Right lung (tissue), 5 donors: ENCODE measurements around the gene ARRB1. TPM values are rescaled to one million over a fixed set of nuclear protein-coding genes. Genes with fewer than 3 reads are reported as not detected.
A peak's percentile ranks its signal among the peaks of the same experiment; 100 is the strongest.

Experiments used
- DNase-seq, 2 donors: peaks; one replicate each; pipeline ENCODE4 v3.0.0-alpha.2; 2013
- polyA plus RNA-seq, 5 donors: library from polyadenylated mRNA; unstranded; fragments of 120-200 nt; gene quantifications; one replicate each; pipeline versions ENCODE4 v1.2.1 to v1.2.3, GENCODE V29; 2013; ENCODE audit warnings: inconsistent platforms in 1 of 5, low replicate concordance in 1 of 5; ENCODE audit not compliant: insufficient read length in 5 of 5, insufficient read depth in 1 of 5

ARRB1 gene
- polyA plus RNA-seq, 5 donors = 40.5 to 62.8 (median 54.8) TPM

DNA sequence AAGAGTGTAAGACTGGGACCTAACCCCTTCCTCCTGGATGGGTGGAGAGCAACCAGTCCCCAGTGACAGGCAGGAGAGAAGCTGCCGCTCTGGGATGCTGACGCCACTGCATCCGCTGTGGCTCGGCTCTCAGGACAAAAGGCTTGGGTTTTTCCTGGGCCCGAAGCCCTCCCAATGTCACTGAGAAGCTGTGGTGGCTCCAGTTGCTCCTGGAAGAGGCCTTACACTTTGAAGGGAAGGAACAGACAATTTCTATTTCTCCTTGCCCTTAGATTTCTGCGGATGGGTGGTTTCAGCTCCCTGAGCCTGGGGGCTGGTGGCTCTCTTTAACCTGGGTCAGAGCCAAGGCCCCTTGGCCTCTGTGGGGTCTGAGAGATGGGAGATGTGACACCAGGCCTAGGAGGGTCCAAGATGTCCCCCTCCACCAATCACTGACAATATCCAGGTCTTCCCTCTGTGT is 89.5 kb downstream of the ARRB1 start:
- no peak for DNase-seq

DNA sequence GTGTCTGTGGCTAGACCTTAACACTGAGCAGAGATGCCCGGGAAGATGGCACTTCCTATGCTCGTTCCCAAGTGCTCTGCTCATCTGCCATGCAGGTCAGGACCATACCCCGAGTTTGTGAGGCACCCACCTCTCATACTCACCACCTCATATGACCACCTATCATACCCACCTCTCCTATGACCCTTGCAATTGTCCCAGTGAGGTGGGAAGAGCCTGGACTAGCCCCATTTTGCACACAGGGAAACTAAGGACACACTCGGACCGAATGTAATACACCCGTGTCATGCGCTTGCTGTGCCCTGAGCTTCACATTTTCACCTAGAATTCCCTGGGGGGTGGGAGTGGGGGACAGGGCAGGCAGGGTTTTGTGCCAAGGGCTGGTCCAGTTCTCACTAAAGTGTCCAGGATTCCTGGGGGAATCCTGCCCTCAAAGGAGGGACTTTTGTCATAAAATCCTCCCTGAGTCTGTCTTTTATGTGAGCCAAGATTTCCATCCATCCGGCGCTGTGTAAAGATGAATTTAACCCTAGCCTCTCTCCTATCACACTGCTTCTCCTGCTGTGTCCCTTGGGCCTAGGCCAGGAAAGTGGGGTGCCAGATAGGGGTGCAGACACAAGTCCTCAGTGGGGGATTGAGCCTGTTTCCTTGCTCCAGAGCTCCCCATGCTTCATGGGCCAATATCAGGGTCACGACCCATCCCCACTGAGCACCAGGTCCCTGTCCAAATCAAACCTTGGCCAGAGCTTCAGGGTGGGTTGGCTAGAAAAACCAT is 90.9 kb downstream of the ARRB1 start:
- no peak for DNase-seq

DNA sequence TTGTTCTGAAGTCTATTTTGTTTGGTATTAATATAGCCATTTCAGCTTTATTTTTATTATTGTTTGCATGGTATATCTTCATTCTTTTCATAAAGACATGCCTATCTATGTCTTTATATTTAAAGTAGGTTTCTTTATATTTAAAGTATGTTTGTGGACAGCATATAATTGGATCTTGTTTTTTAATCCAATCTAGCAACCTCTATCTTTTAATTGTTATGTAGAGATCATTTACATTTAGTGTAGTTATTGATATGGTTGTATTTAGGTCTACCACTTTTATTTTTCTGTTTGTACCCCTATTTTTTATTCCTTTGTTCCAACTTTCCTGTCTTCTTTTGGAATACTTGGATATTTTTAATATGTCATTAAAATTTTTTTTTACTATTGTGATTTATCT is 97.1 kb downstream of the ARRB1 start:
- DNase-seq = no peak

DNA sequence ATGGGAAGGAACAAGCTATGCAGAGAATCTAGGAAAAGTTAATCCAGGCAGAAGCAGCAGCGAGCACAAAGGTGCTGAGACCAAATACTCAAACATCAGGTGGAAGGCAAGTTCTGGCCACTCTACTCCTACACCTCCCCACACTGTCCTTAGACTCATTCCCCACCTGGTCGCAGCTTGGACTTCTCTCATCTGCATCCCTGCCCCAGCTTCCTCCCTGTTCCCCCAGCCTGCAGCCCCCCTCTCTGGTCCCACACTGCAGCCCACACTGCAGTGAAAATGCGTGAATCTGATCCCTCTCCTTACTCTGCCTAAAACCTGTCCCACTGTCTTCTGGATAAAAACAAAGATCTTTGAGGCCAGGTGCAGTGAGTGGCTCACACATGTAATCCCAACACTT is 101.8 kb downstream of the ARRB1 start:
- DNase-seq = no peak

DNA sequence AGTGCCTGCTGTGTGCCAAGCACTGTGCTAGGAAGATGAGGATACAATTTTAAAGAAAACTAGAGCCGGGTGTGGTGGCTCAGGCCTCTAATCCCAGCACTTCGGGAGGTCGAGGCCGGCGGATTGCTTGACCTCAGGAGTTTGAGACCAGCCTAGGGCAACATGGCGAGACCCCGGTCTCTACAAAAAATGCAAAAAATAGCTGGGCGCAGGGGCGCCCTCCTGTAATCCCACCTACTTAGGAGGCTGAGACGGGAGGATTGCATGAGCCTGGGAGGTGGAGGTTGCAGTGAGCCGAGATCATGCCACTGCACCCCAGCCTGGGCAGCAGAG is 102.6 kb downstream of the ARRB1 start:
- DNase-seq = no peak

DNA sequence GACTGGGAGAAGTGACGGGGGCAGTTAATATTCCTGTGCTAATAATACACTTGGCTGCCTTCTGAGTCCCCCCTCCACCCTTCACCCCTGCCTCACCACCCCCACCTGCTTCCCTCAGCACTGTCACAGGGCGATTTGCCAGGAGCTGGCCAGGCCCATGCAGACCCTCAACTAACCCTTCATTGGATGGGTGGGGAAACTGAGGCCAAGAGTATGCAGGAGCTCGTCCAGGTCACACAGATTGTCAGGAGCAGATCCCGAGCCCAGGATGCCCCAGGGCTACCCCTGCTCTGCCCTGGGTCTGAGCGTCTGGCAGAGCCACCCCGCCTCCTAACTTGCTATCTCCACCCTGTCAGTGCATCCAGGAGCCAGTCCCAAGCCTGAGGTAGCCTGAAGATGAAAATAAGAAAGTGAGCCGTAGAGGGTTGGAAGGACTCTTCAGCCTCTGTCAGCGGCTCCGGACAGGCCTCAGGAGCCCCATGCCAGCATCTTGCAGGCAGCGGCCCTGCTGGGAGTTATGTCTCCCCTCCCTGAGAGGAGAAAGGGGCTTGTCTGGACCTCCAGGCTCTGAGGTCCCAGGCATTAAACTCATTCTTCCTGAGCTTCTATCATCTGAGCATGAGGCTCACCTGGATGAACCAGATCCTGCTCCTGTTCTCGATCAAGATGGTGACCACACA is 104.7 kb downstream of the ARRB1 start:
- no peak for DNase-seq

DNA sequence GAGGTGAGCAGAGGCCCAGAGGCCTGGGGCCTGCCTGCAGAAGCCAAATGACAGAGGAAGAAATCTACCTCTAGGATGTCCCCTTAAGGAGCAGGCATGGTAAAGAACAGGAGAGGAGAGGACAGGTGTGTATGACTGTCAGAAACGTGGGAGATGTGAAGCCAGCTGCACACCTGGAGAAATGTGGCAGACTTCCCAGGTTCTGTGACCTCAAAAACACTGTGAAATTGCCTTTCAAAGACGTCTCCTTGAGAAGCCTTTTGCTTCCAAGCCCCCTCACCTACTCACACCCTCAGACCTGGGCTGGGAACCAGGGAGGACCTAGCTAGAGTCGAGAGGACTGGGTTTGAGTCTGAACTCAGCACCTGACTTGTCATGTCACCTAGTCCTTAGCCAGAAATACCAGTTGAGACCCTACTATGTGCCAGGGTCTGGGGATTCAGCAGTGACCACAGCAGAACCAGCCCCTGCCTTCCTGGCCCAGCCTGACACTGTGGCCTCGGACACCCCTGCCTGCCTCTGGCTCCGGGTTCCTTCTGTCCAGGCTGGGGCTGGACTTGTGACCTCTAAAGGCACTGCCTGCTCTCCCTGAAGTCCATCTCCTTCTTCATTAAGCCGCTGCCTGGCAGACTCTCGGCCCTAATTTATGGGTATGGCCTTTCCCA is 105.3 kb downstream of the ARRB1 start:
- DNase-seq = no peak

DNA sequence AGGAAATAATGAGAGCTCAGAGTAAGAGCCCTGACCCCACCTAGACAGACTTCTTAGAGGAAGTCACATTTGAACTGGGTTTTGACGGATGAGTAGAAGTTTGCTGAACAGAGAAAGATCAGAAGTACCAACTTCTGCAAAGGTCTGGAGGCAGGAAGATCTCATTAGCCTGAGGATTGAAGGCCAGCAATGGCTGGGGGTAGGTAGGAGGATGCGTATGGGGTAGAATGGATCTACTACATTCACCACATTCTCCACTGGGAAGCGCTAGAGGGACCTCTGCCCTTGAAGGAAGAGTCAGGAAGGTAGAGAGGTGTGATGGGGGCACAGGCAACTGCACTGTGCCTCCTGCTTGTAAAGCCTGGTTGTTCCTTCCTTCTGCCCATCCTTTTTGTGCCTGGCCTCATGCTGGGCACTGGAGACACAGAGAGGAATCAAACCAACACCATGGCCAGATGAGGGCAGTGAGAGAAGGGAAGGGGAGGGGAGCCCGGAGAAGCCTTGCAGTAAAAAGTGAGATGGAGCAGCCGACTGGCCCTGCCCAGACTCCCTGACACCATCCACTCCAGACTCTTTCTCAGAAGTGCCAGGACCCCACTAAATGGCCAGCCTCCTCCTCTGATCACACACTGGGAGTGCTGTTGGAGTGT is 106.0 kb downstream of the ARRB1 start:
- no peak for DNase-seq

DNA sequence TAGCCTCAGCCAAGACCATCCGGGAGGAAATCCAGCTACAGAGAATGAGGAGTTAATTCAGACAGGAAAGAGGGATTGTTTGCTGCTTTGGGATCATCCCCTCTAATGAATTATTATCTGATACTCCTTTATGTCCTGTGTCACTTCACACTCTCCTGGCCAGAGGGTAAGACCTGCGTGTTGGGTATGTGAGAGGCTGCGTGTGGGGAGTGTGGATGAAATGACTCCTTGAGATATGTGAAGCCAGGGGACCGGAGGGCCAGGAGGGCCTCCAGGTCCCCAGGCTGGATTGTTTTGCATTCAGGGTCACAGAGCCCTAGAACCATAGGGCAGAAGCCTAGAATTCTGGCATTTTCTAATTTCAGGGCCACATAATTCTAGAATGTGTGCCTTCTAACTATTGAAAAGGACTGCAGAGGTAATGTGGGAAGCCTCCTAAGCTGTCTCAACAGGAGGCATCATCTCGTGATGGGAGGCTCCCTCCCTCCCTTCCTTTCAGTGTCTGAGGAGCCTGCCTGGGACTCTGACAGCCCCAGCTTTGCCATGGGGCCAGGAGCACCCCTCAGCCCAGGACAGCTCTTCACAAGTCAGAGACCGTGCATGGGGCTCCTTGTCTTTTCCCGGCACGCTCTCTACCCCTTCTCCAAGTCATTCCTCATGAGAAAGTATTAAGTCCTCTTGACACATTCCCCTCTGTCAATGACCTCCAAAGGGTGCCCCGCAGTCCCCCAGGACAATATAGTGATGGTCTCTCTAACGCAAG is 107.2 kb downstream of the ARRB1 start:
- no peak for DNase-seq

DNA sequence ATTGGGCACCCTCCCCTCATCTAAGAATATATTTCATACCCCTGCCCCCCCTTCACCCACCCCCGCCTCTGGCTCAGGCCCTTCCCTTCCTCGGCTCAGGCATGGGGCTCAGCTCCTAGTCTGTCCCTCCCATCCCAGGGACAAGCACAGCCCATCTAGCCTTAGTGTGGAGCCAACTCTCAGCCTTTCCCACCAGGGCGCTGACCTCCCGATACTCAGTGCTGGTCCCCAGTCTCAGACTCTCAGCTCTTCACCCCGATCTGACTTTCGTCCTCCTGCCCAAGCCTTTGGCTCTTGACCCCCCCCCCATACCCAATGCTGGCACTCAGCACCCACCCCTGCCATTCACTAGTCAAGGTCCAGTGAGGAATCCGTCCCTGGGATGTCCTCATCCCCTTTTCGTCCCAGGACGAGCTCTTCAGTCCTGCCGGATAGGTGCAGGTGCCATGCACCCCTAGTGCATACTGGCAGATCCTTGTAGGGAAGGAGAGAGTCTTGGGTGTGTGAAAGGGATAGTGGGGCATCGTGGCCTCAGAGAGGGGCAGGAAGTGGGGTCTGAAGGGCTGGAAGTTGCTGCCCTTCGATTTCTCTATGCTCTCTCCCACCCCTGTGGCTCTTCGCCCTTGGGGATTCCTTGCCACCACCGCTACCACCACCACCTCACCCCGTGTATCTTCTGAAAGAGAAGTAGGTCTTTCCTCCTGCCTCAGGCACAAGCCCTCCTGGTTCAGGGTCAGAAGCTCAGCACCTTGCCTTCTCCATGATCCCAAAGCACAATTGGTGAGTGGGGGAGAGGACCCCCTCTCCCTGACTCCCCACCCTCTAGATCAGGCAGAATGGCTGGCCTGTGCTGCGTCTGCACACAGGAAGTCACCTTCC is 108.5 kb downstream of the ARRB1 start:
- no peak for DNase-seq

DNA sequence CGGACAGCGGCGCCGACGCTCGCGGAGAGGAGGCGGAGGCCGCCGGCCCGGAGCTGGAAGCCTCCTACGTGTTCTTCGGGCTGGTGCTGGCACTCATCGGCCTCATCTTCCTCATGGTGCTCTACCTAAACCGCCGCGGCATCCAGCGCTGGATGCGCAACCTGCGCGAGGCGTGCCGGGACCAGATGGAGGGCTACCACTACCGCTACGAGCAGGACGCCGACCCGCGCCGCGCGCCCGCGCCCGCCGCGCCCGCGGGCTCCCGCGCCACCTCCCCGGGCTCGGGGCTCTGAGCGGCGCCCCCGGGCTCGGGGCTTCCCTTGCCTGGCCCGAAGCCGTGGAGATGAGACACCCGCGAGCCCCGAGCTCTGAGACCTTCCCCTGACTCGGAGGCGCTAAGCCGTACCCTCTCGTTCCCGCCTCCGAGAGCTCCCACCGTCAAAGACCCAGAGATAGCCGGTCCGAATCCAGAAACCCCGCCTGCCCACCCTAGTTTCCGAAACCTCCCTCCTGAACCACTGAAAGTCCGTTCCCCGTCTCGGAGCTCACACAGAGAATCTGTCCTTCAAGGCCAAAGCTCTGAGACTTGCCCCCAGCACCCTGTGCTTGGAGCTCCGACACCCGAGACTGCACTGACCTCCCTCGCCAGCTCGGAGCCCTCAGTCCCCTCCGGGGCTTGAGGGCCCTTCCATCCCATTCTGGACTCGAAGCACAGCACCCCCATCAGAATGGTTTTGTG is 109.4 kb downstream of the ARRB1 start:
- DNase-seq = no peak

DNA sequence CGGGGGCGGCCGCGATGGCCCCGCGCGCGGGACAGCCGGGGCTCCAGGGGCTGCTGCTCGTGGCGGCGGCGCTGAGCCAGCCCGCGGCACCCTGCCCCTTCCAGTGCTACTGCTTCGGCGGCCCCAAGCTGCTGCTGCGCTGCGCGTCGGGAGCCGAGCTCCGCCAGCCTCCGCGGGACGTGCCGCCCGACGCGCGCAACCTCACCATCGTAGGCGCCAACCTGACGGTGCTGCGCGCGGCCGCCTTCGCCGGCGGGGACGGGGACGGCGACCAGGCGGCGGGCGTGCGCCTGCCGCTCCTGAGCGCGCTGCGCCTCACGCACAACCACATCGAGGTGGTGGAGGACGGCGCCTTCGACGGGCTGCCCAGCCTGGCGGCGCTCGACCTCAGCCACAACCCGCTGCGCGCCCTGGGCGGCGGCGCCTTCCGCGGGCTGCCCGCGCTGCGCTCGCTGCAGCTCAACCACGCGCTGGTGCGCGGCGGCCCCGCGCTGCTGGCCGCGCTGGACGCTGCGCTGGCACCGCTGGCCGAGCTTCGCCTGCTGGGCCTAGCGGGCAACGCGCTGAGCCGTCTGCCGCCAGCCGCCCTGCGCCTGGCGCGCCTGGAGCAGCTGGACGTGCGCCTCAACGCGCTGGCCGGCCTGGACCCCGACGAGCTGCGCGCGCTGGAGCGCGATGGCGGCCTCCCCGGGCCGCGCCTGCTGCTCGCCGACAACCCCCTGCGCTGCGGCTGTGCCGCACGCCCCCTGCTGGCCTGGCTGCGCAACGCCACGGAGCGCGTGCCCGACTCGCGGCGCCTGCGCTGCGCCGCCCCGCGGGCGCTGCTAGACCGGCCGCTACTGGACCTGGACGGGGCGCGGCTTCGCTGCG is 110.2 kb downstream of the ARRB1 start:
- DNase-seq = peak; percentile 82 to 90

DNA sequence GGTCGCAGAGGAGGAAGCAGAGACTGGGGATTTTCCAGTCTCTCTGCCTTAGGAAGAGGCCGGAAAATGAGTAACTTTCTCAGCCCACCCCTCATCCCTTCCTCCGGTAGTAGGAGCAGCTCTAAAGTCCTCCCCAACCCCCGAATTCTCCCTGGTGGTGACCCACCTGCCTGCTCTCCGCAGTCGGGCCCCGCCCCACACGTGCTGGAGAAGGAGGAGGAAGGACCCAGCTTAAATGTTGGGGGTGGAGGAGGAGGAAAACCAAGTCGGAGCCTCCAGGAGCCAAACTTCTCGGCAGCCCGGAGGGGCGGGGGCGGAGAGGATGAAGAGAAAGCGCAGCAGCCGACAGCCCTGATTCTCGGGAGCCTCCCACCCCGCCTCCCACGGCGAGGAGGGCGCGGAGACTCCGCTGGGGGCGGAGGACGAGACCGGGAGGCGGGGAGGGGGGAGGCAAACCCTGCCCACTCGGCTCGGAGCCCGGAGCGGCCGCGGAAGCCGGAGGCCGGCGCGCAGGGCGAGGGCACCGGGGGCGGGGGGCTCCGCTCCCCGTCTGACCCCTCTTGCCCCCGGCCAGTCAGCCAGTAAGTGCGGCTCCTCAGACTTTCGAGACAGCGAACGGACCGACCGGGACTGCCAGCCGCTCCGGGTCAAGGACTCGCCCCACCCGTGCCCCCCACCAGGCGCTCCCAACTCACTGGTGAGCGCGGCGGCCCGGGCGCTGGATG is 111.0 kb downstream of the ARRB1 start, which contains the start of gene TPBGL:
TPBGL (plus strand) TSS at position 464 of the 725 bp plus-strand sequence. CDS start 276 bp downstream, outside the sequence.
- DNase-seq = no peak

DNA sequence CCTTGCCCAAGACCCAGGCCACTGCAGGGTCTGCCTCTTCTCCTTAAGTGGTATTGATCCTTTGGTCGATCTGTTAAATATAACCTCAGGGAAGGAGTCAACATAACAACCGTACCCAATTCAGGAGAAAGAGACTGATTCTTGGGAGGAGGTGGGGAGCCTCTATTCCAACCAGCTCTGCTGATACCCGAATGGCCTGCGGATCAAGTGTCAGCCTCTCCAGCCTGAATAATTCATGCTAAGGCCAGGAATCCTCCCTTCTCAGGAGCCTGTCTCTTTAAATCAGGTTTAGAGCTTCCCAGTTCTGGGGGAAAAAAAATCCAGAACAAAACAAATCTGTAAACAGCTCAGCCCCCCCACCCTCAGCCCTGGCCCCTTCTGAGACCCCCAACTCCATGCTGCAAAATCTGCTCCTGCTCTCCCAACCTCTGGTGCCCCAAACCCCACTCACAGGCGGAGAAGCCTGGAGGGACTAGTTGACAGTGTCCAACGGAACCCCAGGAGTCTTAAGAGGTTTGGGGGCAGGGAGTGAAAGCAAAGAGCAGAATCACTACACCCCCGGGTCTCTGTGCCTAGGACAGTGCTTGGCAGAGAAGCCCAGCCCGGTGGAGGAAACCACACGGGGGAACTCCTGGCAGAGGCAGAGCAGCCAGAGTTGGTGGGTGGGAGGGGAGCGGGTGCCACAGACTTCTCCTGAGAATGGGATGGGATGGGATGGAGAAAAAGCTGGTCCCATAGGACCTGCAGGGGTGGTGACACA is 111.8 kb downstream of the ARRB1 start:
- no peak for DNase-seq

DNA sequence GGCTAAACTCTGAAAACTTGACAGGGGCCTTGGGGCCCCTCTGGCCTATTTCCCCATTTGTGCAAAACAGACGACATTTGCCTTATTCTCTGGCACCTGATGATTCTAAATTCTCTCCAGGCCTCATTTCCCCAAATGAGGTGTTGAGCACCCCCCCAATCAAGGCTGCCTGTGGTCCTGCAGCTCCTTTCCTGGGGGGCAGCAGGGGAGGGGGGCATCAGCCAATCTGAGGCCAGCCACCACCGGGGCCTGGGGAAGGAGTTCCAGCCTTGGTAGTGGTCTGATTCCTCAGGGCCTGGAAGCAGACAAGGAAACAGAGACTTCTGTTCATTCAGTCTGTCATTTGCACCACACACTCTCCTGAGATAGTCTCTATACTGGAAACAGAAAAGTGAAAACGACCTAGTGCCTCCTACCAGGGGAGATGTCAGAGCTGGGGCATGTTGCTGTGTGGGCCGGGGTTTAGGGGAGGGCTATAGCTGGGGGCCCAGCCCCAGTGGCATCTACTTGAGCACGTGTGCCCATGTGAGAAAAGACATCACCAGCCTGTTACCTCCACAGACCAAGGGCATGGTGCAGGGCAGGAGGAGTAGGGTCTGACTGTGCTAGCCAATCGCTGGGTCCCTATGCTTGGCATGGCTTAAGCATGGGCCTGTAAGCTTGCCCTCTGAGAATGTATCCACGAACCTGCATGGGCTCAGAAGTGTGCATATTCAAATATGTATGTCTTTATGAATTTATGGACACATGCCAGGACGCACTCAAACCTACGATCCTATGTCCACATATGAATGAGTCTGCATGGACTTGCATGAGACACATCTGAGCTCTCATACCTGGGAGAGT is 112.6 kb downstream of the ARRB1 start:
- no peak for DNase-seq

DNA sequence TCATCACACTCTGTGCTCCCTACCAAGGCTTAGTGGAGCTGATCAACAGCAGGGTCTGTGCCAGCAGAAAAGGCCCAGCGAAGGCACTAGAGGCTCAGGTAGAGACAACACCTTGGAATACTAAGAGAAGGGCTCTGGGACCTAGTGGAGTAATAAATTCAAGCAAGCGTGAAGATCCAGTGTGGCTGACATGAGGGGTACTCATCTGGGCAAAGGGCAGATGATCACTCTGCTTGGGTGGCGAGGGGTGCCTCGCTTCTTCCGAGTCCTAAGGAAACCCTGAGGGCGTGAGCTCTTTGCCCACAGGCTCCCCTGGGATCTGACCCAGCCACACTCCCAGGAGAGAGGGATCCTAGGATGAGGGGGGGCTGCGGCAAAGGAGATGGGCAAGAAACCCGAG is 114.4 kb downstream of the ARRB1 start:
- DNase-seq = no peak
